Hematopoietic multipotent progenitor cell treated with erythropoietin and hydrocortisone succinate and interleukin-3 and kit ligand, for 6 days (in vitro differentiated cells): ENCODE measurements around the gene PDHX.
A peak's percentile ranks its signal among the peaks of the same experiment; 100 is the strongest.

Experiments used
- DNase-seq: peaks from one replicate; pipeline ENCODE4 v3.0.0-alpha.2; 2015

The PDHX gene

GRCh38 chr11:34996958-34997357 lies 80.5 kb downstream of the PDHX start:
- DNase-seq, result no peak

GRCh38 chr11:34997952-34998528 lies 81.6 kb downstream of the PDHX start:
- peak; percentile 49 for DNase-seq

- peak; percentile 29 for DNase-seq
Observed at GRCh38 chr11:34999453-34999852, 83.0 kb downstream of the PDHX start.

GRCh38 chr11:35003186-35003585 lies 86.8 kb downstream of the PDHX start:
- no peak for DNase-seq

- DNase-seq, result no peak
Observed at GRCh38 chr11:35003658-35004057, 87.2 kb downstream of the PDHX start.

- DNase-seq, result no peak
Observed at GRCh38 chr11:35005141-35005780, 88.8 kb downstream of the PDHX start.

GRCh38 chr11:35006389-35007128 lies 90.1 kb downstream of the PDHX start:
- DNase-seq, result peak; percentile 31

- DNase-seq, result no peak
Observed at GRCh38 chr11:35007277-35007676, 90.9 kb downstream of the PDHX start.

GRCh38 chr11:35009191-35009943 lies 92.9 kb downstream of the PDHX start:
- DNase-seq, result no peak

- DNase-seq, result no peak
Observed at GRCh38 chr11:35009944-35010342, 93.5 kb downstream of the PDHX start.

GRCh38 chr11:35010654-35011053 lies 94.2 kb downstream of the PDHX start:
- no peak for DNase-seq

GRCh38 chr11:35011389-35011788 lies 95.0 kb downstream of the PDHX start:
- no peak for DNase-seq

- DNase-seq, result no peak
Observed at GRCh38 chr11:35011944-35012343, 95.5 kb downstream of the PDHX start.

GRCh38 chr11:35012467-35013191 lies 96.2 kb downstream of the PDHX start:
- no peak for DNase-seq

GRCh38 chr11:35013514-35014233 lies 97.3 kb downstream of the PDHX start:
- no peak for DNase-seq

- DNase-seq, result no peak
Observed at GRCh38 chr11:35014346-35014745, 97.9 kb downstream of the PDHX start.

- no peak for DNase-seq
Observed at GRCh38 chr11:35015621-35016387, 99.4 kb downstream of the PDHX start.

- no peak for DNase-seq
Observed at GRCh38 chr11:35016916-35017315, 100.5 kb downstream of the PDHX start.

GRCh38 chr11:35017528-35018342 lies 101.3 kb downstream of the PDHX start:
- no peak for DNase-seq

- DNase-seq, result no peak
Observed at GRCh38 chr11:35021589-35021988, 105.2 kb downstream of the PDHX start.
